DMS79 (cell line): ENCODE results near the gene CHD2.
"Not testable (repeated sequence)": the region's sequence is repeated elsewhere in the genome, so short reads cannot be mapped to it uniquely, and the experiment has no call there.

ENCODE experiments used
- DNase-seq: peaks from one replicate; lab custom pipeline; 2025; lab: John Stamatoyannopoulos, UW

CHD2 gene

DNA sequence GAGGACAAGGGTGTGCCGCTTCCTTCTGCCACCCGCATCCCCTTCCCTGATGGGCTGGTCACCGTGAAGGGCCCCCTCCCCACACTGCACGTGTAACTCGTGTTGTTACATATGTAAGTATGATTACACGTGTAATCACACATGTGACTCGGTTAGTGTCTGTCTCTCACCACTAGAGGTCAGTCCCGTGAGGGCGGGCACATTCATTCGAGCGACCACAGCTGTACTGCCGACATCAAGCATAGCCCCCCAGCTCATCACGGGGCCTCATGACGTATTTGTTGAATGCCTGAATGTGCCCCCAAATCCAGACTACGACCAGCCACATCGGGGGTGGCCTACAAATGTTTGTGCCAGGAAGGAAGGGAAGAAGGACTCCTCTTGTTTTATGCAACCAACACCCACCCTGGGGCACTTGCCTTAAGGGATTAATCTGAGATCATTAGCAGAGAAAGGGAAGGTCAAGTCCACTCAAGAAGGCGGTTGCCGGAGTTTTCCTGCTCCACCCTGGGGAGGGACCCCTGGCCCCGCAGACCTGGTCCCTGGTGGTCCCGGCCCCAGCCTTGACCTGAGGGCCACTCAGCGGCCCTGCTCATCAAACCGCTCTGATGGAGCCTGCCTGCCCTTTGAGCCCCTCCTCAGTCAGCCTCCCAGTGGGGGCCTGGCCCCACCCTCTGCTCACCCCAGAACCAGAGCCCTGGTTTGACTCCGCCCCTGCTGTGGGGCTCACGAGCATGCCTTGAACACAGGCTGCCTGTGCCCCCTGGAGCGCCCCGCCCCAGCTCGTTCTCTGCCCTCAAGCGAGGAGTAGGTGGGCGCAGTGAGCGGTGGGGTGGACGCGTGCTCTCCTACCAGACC, 136.1 kb downstream of the CHD2 start:
- DNase-seq = no peak

- DNase-seq = peak; percentile 11
Measured at GRCh38 chr15:93036951-93037819, 137.1 kb downstream of the CHD2 start.

DNA sequence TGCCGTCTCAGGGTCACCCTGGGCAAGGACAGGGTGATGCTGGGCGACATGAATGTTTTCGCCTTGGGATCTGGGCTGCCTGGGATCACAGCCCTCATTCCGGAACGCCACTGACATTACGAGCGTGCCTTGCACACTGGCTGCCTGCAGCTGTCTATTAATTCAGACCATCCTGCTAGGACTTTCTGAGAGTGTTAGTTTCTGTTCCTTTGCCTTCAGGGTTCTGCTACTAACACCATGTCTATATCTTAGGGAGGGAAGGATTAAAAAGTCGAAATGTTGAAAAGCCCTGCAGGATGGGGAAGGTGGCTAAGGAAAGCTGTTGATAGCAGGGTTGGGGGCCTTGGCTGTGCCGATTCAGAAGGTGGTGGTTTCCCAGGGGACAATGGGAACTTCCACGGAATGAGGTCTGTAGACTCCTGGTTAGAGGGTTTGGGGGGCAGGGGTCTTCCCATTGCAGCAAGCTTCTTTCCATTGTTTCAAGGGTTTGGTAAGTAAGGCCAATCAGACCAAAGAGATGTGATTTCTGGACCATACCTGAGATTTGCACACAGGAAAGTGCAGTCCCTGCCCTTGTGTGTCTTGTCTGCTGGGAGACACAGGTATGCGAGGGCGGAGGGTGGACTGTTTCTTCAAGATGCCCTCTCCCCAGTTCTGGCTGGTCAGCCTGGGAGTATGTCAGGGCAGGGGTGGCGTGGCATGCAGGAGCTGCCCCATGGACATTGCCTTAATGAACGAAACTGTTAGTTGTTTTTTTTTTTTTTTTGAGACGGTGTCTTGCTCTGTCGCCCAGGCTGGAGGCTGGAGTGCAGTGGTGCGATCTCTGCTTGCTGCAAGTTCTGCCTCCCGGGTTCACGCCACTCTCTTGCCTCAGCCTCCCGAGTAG, 137.9 kb downstream of the CHD2 start:
- DNase-seq = no peak

DNA sequence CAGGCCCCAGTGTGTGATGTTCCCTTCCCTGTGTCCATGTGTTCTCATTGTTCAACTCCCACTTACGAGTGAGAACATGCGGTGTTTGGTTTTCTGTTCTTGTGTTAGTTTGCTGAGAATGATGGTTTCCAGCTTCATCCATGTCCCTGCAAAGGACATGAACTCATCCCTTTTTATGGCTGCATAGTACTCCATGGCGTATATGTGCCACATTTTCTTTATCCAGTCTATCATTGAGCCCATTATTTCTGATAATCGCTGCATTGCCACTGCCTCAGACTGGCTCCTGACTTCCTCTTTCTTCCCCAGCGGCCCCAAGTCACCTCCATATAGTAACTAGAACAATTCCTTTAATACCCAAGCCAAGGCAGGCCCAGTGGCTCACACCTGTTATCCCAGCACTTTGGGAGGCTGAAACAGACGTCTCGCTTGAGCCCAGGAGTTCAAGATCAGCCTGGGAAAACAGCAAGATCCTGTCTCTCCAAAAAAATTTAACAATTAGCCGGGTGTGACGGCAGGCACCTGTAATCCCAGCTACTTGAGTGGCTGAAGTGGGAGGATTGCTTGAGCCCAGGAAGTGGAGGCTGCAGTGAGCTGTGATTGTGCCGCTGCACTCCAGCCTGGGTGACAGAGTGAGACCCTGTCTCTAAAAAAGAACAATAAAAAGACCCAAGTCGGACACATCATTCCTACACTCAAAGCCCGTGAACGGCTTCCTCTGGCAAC, 139.6 kb downstream of the CHD2 start:
- DNase-seq = not testable (repeated sequence)

- DNase-seq = no peak
Measured at GRCh38 chr15:93040288-93041158, 140.4 kb downstream of the CHD2 start.

DNA sequence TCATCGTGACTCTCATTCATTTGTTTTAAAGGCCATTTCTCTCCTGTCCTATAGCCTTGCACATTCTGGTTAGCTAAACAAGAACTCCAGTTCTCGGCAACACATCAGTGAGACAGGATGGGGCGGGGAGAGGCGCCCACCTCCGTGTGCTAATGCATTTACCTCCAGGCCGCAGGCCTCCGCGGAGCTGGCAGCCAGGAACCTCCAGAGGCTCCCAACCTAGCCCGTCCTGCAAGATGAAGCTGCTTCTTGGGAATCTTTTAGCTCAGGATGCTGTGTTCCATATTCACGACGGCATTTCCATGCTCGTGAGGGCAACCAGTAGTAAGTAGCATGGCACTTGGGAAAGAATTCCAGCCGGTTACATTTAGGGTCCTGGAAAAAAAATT, 141.0 kb downstream of the CHD2 start:
- DNase-seq = no peak

- DNase-seq = no peak
Measured at GRCh38 chr15:93042211-93042610, 142.1 kb downstream of the CHD2 start.

- no peak for DNase-seq
Measured at GRCh38 chr15:93042691-93043378, 142.7 kb downstream of the CHD2 start.

DNA sequence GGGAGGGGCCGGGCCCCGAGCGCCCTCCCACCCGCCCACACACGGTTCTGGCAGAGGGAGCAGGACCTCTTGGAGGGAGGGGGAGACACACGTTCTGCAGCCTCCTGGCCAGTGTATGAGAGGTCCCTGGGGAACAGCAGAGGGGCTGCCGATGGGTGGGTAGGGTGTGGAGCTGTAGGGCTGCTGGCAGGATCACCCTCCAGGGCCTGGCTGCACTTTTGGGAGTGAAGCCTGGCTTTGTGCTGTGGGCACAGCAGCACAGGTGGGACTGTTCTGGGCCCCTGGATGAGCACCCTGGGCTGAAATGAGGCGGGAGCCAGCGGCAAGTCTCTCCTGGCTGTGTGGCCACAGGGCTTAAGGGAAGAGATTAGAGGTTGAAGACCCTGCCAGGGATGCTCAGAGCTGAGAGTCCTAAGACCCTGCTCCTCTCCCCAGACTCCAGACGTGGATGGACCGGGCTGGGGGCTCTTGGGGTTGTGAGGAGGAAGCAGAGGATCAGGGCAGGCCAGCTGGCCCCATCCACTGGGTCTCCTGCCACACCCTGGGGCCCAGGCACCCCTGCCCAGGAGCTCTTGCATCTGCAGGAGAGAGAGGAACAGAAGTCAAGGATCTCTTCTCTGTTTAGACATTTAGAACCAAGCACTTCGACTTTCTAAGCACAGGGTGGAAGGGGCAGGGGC, 143.6 kb downstream of the CHD2 start:
- no peak for DNase-seq

GRCh38 chr15:93044301-93045190, 144.4 kb downstream of the CHD2 start:
- no peak for DNase-seq

GRCh38 chr15:93045191-93045785, 145.2 kb downstream of the CHD2 start:
- DNase-seq = no peak

- DNase-seq = no peak
Measured at GRCh38 chr15:93046120-93046519, 146.0 kb downstream of the CHD2 start.

DNA sequence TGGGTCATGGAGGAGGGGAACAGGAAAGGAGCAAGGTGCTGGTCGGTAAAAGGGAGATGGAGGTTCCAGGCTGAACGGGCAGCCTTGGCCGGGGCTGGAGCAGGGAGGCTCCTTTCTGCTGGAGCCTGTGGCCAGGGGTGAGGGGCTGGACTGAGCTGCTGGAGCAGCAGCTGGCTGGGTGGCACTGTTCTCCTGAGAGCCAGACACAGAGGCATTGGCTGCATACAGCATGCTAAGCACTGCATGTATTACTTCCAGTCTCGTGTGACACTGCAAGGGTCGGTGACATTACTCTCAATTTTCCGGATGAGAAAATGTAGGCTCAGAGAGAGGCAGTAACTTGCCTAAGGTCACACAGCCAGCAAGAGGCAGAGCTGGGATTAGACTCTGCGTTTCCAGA, 146.6 kb downstream of the CHD2 start:
- DNase-seq = no peak

- no peak for DNase-seq
Measured at GRCh38 chr15:93047621-93048425, 147.7 kb downstream of the CHD2 start.

GRCh38 chr15:93048426-93048721, 148.2 kb downstream of the CHD2 start:
- no peak for DNase-seq

DNA sequence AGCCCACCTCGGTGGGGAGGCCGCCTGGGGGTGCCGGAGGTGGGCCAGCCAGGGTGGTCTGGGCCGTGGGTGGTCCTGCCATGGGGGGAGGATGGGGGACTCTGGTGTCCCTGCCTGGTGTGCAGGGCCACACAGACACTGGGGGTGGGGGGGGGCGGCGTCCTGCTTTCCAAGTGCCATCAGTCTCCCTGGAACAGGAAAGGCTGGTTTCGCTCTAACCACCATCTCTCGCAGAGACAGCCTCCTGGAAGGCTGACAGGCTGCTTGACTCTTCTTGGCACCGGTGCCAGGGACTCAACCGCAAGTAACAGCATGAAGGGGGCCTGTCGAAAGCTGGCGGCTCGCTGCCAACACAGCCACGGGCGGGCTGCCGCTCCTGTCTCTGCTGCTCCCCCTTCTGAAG, 148.6 kb downstream of the CHD2 start:
- DNase-seq = peak; percentile 80

GRCh38 chr15:93049233-93049632, 149.1 kb downstream of the CHD2 start:
- DNase-seq = no peak
